NCI-H1092 treated with DMSO at 0.1 percent for 48 hours (cell line): Measurements from ENCODE around the gene HERC3.

Experiments
- DNase-seq: peaks from one replicate; lab custom pipeline; 2025; lab: John Stamatoyannopoulos, UW

Gene HERC3

DNA sequence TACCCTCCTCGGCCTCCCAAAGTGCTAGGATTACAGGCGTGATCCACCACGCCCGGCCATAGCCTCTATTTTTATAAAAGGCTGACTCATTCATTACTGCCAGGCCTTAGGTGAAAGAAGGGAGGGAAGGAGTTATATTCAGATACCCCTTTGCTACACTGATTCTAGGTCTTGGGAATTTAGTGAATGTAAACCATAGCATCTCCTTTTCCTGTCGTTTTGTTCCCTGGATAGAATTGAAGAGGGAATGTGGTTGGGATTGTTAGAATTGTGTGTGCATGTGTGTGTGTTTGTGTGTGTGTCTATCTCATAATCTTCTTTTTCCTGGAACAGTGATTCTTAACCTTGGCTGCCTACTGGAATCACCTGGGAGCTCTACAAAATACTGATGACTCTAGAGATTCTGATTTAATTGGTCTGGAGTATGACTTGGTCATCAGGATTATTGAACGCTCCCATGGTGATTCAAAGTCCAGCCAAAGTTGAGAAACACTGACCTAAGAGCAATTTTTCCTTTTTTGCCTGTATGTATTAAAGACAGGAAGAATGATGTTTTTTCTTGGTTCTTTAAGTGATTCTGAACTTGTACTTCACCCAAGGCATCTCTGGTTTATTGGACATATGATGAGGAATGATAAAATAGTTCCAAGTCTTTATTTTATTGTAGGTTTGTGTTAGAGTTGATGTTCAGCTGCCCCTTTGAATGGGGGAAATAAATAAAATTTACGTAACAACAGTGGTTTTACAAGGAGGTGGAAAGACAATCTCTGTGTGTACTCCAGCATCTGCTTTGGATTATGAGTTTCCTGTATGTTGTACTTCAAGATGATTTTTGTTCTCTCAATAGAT lies 68.4 kb downstream of the HERC3 start:
- DNase-seq = no peak

DNA sequence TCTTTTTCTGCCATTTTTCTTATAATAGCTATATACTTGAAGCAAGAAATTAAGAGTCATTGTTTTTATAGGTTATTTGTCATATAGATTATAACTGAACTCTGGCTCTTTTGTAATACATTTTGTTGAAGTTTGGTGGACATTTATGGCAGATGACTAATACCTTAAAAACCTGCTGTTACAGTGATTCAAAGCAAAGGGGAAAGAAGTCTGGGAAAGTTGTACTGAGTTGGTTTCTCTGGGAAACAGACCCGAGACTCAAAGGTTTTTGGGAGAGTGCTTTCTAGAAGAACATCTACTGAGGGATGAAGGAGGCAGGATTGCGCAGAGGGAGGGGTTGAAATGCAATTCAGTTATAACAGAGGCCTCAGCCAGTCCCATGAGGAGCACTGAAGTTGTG lies 69.5 kb downstream of the HERC3 start:
- DNase-seq = no peak

DNA sequence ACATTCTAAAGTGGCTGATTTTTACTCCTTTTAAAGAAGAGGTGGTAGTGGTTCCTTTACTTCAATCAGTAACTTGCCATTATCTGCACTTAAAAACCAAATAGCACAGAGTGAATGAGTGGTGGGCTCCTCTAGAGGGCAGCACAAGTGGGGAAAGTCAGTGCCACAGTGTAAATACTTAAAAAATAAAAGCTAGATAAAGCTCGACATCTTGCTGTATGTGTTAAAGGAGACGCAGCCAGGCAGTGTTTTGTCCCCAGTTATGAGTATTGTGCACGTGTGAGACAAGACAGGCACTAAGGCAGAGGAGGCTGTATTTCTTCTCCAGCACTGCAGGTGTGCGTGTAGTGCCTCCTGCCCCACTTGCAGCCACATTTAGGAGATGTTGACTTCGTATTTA lies 80.7 kb downstream of the HERC3 start:
- peak; percentile 23 for DNase-seq

DNA sequence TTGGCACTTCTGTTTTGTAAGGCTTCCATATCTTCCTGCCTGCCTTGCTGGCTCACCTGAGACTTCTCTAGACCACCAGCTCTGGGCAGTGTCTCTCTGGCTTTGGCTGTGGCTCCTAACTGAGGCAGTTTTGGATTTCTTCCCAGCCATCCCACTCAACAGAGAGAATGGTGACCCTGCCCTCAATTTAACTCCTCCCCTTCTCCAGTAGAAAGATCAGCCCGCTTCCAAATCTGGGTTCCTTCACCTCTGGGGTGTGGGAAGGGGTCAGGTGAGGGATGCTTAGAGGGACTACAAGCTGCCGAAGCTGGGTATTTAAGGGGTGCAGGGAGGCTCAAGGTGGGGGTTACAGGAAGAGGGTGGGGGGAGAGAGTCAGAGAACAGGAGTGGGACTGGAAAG lies 81.6 kb downstream of the HERC3 start:
- no peak for DNase-seq

DNA sequence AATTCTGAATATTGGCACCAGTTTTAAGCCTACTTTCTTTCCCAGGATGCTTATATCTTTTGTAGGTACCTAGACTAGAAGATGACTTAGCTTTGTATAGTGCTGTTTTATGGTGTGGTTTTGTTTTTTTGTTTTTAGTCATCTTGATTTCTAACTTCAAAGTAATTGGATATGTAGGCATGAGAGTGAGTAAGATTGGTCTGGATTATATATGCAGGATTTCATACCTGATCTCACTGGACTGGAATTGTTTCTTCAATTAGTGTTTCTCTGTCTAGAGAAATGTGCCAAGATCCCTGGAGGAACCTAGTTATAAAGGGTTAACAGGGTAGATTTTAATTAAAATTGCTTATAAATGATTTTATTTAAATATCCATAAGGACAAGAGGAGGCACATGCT lies 82.3 kb downstream of the HERC3 start:
- no peak for DNase-seq

DNA sequence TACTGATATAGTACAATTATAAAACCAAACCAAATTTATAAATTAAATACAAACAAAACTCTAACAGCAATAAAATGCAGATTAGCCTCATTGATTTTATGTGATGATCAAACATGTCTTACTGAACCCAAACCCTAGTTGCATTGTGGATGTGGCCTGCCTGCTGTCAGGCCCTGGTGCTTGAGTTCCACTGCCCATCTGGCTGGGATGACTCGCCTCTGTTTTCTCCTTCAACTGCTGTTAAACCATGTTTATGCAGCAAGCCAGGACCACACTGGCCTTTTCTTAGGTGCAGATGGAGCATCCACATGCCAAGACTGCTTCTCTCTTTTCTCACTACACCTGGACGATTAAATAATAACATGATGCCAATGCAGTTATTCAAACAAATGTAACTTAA lies 82.7 kb downstream of the HERC3 start:
- DNase-seq = no peak

DNA sequence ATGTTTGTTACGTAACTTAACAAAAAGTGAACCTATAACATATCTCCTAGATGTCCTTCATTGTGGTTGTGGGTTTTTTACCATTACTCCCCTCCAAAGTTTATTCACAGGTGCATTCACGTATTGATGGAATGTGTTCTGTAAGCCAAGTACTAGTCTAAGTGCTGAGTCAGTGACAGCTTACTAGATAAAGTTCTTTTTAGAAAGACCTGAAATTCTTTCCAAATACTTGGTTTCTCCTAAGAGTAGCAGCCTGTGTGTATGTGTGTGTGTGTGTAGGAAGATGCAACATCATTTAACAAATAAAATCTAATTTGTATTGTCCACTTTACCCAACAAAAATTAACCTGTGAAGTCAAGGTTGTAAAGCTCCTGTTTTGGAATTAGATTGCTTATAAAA lies 83.3 kb downstream of the HERC3 start:
- no peak for DNase-seq

DNA sequence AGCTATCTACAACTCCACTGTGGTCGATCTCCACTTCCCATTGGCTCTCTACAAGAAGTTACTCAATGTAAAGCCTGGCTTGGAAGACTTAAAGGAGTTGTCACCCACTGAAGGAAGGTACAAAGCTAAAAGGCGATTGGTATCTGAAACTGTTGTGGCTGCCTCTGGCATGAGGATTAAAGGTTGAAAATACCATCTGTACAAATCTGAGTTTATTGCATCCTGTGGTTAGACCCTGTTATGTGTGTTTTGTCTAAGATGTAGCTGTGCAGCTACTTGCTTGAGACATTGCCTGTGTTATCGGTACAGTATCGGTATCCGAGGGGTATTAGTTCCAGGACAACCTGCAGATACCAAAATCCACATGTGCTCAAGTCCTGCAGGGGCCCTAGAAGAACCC lies 88.9 kb downstream of the HERC3 start:
- no peak for DNase-seq

DNA sequence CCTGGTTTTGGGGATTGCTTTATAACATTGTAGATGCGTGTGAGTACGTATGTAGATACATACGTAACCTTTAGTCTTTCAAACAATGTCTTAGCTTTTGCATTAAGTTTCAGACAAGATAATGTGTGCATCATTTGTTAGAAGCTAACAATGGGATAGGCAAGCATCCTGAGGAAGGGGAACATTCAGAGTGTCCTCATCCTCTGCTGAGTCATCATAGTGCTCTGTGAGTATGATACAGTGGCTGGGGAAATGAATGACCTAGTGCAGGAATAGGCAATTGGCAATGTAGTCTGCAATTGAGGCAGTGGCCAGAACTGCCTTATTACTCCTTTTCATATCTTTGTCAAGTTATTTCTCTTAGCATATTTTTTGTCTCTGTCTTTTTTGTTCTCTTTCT lies 98.1 kb downstream of the HERC3 start:
- DNase-seq = no peak

DNA sequence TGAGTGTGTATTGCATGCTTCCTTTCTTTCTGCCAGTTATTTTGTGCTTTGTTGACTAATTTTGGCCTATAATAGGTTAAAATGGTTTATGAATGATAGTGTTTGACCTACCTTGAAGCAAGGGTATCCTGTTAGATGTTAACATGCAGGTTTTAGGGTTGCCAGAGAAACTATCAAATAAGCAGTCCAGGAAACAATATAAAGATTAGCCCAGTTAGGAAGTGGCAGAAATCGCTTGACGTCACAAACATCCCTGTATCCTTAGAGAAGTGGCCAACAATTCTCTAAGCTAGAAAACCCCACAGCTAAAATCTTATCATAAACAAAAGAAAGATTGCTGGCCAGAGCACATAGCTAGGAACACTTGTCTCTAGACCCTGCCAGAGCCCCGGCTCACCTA lies 101.5 kb downstream of the HERC3 start:
- no peak for DNase-seq

DNA sequence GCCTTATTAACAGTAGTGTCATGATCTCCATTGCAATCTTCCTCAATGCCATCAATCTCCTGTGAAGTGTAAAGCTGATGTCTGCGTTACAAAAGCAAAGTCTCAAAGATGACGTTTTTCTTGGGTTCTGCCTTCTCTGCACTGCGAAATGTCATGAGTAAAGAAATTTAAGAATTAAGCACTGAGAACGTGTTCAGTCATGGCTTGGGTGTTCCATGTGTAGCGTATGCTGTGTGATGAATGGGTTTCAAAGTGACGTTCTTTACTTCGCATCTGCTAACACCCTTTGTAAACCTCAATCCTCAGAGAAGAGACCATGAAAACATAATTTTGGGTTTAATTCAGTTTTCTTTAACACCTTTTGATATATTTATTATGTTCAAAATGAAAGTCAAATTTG lies 104.3 kb downstream of the HERC3 start:
- DNase-seq = no peak

DNA sequence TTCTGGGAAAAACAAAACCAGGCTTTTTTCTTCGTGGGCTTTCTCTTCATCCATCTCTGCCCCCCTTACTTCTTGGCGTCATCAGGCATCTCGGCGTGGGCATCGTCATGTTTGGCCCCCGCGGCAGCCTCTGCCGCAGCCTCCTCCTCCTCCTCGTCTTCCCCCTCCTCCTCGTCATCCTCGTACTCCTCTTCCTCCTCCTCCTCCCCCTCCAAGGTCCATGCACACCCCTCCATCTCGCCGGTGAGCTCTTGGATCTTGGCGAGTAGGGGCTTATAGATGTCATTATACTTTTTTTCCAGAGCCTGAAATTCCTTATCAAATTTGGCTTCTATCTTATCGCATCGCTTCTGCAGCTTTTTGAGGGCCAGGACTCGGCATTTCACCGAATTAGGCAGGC lies 104.9 kb downstream of the HERC3 start:
- peak; percentile 48 for DNase-seq

DNA sequence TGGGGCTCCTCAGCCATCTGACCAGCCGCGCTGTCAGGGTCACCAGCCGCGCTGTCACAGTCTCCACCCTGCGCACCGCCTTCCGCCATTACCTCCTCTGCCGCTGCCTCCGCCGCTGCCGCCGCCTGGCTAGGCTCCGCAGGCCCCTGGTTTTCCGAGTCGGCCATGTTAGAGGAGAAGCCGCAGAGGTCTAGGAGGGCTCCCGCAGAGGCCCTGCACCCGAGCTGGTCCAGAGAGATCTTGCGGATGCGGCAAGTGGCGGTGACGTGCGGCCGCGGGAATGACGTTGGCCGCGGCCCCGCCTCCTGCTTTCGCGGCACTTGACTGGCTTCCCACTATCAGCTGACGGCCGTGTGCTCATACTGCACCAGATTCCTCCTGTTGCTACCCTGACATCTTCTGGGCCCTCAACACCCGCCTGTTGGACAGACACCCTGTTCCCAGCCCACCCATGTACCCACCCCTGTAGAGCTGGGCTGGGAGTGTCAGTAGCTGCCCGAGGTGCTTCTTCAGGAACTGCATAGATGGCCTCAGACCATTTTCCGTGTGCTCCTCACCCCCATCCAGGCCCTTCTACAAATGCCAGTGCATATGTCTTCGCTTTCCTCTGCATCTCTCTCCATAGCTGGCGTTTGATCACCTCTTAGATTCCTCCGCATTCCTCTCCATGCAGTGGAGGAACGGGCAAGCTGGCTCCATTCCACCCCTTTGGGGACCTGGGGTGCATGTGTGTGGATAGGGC lies 105.5 kb downstream of the HERC3 start, which contains the start of gene NAP1L5:
NAP1L5 (minus strand) TSS at position 242 of the 742 bp plus-strand sequence; CDS start at position 167, 75 bp downstream.
- peak; percentile 66 for DNase-seq

DNA sequence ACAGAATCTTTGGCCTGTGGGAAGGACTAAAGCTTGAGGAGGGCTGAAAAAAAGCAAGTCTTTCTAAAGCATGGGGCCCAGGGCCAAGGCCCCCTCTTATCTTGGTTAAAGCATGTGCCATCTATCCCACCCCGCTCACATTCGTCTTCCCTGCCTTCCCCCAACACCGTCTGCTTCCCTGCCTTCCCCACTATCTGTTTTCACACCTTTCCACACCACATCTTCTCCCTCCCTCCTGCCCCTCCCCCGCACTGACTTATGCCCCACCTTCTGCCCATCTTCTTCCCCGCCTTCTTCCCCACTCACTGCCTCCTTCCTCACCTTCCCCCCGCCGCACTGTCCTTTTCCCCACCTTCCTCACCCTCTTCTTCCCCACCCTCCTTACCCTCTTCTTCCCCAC lies 106.2 kb downstream of the HERC3 start:
- no peak for DNase-seq

DNA sequence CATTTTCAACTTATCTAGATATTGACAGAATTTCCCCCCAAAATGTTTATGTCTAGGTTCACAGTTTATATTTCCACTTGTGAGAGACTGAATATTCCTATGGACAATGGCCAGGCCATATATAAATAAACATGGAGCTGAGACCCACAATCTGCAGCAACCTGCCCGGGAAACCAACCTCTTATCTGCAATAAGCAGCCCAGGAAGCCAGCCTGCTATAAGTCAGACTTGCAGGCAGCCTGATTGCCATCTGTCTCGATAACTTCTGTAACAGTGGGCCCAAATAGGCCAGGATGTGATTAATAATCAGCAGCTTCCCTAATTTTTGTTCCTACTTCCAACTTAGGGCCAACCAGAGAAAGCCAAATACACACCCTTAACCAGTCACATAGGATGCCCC lies 110.5 kb downstream of the HERC3 start:
- DNase-seq = no peak

DNA sequence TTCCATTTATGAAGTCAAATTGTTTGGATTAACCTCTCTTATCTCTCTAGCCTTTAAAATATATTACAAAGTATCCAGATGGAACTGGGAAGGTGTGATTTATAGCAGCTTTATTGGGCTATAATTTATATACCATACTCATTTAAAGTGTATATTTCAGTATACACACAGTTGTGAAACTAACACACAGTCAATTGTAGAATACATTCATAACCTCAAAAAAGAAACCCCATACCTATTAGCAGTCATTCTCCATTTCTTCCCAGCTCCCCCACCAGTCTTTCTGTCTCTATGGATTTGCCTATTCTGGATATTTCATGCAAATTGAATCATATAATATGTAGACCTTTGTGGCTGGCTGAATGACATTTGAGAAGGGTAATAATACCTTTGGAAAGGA lies 112.9 kb downstream of the HERC3 start:
- no peak for DNase-seq

DNA sequence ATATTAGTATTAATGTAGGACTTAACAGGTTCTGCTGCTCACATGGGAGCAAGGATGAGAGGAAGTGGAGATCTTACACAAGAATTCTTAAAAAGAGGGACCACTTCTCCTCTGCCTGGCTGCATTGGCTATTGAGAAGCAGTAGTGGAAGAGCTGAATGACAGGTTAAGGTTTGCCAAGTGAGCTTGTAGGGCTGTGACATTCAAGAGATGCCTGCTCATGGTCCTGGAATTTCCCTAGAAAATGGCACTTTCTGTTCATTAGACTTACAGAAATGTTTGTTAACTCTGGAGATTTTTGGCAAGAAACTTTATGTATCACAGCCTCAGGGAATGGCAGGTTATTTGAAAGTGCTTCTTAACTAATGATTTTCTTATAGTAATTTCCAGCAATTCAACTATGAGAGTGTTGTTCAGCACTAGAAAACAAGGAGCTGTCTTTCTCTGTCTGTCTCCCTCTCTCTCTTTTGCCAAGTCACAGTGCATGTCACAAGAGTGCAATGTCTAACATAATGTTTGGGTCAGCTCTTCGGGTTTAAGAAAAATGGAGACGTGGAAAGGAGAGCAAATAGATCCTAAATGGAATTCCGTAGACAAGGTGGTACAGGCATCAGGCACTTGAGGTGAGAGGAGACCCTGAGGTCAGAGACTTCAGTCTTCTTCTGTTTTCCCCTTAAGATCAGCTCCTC lies 113.7 kb downstream of the HERC3 start:
- no peak for DNase-seq

DNA sequence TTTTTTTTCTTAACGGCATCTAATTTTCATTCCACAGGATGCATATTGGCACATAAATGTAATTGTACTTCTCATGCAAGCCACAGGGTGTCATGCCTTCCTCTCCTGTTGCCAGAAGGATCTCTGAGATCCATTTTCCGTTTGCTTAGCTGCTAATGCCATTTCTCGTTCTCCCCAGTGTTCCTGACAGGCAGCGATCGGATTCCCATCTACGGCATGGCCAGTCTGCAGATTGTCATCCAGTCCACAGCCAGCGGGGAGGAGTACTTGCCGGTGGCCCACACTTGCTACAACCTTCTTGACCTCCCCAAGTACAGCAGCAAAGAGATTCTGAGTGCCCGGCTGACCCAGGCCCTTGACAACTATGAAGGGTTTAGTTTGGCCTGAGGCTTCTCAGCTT lies 114.3 kb downstream of the HERC3 start:
- DNase-seq = peak; percentile 53

DNA sequence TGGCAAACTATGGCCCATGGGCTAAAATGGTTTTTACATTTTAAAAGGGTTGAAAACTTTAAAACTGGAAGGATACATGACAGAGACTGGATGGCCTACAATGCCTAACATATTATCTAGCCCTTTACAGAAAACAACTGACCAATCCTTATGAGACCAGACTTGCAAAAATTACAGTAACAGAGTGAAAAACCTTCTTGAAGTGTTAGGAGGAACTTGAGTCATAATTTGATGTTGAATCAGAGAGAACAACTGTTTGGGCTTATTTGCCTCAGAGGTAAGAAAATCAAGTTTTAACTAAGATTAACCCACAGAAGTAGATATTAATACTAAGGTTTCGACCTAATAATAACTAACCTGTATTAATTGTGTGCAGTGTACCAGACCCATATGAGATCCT lies 117.7 kb downstream of the HERC3 start:
- DNase-seq = no peak

DNA sequence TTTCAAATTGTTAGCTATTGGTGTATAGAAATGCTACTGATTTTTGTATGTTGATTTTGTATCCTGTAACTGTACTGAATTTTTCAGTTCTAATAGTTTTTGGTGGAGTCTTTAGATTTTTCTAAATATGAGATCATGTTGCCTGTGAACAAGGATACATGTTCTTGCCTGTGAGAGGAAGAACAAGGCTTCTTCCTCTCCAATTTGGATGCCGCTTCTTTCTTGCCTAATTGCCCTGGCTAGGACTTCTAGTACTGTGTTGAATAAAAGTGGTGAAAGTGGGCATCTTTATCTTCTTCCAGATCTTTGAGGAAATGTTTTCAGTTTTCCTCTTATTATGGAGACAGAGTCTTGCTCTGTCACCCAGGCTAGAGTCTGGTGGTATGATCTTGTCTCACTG lies 121.5 kb downstream of the HERC3 start:
- no peak for DNase-seq

DNA sequence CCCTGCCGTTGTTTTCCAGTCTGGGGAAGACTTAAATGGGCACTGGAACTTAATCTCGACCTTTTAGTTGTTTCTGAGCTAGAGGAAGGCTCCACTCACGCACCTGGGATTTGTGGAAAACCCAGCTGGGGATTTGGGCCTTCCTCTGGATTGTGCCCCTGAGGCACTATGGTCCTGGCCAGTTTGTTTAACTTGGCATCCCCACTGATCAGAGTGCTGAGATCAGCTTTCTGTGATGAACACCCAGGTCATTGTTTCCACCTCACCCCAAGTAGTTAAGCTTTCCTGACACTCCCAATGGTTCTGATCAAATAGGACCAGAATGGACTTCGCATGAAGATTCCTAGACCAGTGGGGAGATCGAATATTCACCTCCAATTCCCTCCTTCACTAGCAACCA lies 125.8 kb downstream of the HERC3 start:
- DNase-seq = no peak

DNA sequence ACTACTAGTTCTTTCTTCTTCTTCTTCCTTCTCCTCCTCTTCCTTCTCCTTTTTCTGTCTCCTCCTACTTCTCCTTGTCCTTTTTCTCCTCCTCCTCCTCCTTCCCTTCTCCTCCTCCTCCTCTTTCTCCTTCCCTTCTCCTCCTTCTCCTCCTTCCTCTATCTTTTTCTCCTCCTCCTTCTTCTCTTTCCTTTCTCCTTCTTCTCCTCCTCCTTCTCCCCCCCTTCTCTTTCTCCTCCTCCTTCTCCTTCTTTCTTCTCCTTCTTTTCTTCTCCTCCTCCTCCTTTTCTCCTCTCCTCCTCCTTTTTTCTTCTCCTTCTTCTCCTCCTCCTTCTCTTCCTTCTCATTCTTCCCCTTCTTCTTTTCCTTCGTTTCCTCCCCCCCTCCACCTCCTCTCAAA lies 127.1 kb downstream of the HERC3 start:
- no peak for DNase-seq
